Putamen (tissue), 1 donor: Measurements from ENCODE around the gene CFAP251.

Source experiments
- DNase-seq: peaks from one replicate; pipeline ENCODE4 v3.0.0-alpha.2; 2016; ENCODE audit warnings: low spot score

Gene CFAP251

DNA sequence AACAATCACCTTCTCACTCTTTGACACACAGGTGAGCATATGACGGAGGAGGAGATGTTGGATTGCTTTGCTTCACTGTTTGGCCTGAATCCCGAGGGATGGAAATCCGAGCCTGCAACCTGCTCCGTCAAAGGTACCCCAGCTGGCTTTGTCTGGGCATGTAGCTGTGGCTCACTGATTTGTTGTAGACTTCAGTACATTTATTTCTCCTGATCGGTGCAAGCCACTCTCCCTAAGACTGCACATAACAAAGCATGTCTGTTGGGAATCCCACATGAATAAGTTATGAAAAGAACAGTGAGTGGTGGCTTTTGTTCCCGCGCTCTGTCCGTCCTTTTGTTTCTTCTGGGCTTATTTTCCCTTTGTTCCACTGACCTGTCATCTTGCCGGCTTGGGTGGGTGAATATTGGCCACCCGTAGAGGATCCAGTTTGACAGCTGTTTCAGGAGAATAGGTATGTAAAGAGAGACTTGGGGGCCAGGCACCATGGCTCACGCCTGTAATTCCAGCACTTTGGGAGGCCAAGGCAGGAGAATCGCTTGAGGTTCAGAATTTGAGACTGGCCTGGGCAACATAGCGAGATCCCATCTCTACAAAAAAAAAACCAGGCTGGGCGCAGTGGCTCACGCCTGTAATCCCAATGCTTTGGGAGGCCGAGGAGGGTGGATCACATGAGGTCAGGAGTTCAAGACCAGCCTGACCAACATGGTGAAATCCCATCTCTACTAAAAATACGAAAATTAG, 83.2 kb downstream of the CFAP251 start:
- DNase-seq = peak; percentile 77

DNA sequence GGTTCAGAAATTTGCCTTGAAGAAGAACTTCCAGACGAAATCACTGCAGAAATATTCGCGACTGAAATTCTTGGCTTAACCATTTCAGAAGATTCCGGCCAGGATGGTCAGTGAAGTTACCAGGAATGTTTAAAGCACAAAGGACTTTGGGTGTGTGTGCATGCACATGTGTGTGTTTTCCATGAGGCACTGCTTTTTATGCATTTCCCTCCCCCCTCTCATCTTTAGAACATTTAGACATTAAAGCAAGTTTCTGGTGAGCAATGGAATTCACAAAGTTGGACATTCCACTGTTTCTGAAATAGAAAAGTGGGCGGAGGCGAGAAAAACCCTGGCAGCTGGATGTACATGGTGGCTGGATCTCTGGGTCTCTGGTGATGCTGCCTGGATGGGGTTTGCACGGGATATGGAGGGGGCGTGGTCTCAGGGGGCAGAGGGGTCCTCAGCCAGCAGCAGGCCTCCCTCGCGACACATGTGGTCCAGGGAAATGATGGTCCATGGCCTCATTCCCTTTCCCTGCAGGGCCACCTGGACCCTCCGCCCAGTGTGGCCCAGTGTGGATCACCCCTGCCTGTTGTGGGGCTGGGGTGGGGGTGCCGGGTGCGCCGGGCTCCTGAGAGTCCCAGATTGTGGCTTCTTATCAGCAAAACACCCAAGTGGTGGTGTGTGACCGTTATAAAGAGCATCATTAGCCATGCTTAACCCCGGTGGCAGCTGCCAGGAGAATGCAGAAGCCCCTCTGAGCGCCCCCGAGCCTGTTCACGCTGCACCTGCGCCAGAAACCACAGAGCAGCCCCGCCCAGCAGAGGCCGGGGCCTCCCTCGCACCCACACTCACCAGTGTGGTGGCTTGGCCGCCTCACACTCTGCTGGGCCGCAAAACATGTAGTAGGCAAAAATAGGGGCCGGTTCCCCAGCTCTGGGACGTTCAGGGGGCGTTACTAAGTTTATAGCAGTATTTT, 85.5 kb downstream of the CFAP251 start:
- no peak for DNase-seq

DNA sequence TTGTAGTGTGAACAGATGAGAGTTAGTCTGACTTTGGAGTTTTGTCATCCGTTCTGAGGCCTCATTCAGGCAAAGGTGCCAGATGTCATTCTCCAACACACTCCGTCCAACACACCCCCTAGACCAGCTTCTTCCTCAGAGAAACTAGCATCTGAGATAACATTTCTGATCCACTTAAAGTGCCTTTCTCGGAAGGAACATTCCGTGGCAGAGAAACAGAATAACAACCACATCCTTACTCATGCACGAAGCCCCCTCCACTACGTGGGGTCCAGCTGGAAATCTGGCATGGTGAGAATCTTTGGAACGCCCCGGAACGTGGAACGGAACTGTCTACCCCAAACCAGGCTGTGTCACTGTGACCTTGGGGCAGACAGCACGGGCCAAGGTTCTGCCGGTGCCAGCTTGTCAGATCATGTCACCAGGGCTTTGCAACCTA, 86.3 kb downstream of the CFAP251 start:
- DNase-seq = no peak

DNA sequence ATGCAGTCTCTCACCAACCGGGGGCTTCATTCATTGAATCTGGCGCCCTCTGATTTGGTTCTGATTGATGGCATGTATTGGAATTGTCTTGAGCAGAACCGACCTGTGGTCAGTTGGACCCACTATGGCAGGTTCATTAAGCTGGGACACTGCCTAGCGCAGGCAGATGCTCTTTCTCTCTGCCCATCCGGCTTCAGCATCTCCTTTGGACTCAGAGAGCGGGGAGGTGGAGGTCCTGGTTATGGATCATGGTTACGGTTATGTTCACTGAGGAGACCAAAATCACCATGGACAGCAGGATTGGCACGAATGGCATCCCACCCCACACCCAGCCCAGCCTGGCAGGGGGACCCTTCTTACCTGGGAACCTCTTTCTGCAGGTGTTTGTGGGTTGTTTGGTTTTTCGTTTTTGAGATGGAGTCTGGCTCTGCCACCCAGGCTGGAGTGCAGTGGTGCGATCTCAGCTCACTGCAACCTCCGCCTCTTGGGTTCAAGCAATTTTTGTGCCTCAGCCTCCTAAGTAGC, 86.9 kb downstream of the CFAP251 start:
- DNase-seq = no peak

DNA sequence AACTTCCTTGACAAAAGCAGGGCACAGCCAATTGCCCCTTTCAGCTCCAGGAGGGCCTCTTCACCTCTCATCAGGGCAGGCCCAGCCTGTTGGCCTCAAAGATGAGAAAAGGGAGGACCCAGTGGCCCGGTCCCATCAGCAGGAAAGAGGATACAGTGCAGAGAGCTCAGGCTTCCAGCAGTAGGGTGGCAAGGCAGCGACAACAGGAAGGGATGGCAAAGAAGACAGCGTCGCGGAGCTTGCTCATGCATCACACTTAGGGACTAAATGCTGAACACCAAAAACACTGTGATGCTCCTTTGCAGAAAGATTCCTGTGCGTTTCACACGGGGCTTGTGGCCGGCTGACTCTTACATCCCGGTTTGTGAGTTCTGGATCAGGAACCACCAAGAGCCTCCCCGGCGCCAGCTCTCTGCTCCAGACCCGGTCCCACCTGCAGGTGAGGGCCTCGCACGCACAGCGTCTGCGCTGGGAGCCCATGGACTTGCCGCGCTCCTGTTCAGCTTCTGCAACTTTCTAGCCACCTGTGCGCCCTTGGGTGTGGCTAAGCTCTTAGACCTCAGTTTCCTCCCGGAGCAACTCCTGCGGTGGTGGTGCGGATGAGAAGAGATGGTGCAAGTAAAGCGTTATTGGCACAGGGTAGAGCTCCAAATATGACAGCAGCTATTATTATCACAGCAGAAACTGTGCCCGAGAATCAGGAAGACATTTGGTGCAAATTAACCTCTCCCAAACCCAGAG, 88.0 kb downstream of the CFAP251 start:
- no peak for DNase-seq

DNA sequence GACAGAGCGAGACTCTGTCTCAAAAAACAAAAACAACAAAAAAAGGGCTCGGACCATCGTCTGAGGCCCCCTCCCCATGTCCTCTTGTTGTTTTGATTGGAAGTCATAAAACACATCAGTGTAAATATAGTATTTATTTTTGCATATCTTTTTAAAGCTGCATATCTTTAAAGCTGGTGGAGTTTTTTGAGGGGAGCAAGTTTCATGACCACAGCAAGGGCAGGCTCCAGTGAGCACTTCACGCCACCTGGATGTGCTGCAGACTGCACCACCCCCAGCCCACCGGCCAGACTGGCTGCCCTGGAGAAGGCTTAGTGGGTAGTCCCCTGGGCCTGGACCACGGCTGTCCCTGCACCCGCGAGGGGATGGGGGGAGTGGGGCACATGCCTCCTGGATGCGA, 91.3 kb downstream of the CFAP251 start:
- DNase-seq = no peak

DNA sequence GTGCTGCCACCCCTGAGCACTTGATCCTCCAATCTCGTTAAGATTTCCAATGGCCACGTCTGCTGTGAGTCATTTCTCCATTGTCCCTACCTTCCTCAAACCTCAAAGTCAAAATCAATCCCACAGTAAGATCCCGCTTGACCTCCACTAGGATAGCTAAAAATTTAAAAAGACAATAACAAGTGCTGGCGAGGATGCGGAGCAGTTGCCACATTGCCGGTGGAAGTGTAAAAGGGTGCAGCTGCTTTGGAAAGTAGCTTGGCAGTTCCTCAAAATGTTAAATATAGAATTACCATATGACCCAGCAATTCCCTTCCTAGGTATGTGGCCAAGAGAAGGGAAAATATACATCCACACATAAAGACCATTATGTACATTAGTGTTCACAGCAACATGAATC, 93.8 kb downstream of the CFAP251 start:
- no peak for DNase-seq

DNA sequence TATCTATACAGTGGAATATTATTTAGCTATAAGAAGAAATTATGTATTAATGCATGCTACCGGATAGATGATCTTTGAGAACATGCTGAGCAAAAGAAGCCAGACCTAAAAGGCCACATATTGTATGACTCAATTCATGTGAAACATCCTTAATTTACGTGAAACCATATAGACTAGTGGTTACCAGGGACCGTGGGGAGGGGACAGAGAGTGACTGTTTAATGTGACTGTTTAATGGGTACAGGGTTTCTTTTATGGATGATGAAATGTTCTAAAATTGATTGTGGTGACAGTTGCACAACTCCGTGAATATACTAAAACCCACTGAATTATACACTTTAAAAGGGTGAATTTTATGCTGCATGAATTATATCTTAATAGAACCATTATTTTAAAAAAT, 94.7 kb downstream of the CFAP251 start:
- no peak for DNase-seq

DNA sequence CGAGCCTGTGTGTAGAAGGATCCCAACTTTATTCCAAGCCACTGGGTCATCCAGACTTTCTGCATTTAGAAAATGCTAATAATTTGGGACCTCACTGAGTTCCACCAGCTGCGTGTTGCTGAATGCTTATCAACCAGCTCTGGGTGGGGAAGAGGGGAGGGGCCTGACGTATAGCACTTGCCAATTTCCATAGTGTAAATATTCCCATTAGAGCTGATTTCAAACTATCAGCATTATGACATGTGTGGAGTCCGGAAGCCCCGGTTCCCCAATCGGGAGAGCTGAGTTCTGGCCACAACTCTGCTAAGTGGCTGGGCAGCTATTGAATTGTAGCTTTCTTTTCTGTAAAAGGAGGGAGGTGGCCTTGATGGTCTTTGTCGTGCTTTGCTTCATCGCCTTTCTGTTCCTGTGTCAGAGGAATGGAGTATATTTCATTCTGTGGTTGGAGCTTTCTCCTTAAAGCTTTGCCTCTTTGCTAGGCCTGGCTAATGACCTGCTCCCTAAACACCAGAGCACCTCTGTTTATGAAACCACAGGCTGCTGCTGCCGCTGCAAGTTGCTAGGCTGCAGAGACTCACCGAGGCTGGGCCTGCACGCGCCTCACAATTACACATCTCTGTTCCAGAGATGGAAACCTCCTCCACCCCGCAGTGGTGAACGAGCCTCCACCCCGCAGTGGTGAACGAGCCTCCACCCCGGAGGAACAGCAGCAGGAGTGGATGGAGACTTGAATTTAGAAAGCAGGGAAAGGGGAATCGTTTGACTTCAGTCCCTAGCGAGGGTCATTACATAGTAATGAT, 95.6 kb downstream of the CFAP251 start:
- DNase-seq = no peak

DNA sequence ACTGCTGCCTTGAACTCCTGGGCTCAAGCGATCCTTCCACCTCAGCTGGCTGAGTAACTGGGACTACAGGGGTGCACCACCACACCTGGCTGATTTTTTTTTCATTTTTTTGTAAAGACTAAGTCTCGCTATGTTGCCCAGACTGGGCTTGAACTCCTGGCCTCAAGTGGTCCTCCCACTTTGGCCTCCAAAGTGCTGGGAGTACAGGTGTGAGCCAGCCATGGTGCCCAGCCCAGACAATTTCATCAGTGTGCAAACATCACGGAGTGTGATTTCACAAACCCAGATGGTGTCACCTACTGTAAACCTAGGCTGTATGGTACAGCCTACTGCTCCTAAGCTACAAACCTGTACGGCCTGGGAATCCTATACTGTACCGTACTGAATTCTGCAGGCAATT, 96.4 kb downstream of the CFAP251 start:
- DNase-seq = no peak

DNA sequence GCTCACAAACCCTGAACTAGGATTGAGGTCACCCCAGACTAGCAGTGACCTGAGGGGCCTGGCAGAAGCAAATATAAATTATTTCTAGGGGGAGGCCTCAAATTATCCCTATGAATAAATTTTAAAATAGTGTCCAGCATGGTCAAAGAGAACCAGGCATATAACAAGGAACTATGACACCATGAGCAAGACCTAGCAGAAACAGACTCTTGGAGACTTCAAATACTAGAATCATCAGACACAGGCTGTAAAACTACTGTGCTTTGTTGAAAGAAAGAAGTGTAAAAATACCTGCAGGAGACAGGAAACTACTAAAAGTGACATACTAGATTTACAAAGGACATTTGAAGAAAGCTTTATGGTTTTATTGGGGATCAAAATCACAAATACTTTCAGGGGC, 100.1 kb downstream of the CFAP251 start:
- DNase-seq = no peak

DNA sequence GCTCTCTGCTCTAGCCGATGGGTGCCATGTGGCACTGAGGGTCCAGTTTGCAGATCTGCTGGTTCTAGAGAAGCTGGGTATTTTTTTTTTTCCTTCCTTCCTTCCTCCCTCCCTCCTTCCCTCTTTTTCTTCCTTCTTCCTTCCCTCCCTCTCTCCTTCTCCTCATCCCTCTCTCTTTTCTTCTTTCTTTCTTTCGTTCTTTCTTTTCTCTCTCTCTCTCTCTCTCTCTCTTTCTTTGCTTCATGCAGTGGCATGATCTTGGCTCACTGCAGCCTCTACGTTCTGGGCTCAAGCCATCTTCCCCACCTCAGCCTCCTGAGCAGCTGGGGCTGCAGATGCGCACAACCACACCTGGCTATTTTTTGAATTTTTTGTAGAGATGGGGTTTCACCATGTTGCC, 100.5 kb downstream of the CFAP251 start:
- DNase-seq = no peak

DNA sequence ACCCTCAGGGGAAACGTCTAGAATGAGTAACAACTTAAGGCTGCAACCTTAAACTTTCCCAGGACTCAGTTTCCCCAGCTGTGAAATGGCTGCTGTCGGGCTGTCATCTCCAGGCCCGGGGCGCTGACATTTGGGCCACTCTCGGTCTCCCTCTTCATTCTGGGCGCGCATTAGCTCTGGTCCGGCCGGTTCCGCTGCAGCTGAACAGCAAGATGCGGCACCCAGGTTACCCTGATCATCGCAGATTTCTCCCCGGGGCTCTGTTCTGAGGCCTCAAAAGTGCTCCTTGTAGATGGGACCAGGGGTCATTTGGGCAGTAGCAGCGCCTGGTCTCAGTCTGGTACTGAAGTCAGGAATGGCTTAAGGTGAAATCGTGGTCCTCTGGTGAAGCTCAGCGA, 102.4 kb downstream of the CFAP251 start:
- no peak for DNase-seq

DNA sequence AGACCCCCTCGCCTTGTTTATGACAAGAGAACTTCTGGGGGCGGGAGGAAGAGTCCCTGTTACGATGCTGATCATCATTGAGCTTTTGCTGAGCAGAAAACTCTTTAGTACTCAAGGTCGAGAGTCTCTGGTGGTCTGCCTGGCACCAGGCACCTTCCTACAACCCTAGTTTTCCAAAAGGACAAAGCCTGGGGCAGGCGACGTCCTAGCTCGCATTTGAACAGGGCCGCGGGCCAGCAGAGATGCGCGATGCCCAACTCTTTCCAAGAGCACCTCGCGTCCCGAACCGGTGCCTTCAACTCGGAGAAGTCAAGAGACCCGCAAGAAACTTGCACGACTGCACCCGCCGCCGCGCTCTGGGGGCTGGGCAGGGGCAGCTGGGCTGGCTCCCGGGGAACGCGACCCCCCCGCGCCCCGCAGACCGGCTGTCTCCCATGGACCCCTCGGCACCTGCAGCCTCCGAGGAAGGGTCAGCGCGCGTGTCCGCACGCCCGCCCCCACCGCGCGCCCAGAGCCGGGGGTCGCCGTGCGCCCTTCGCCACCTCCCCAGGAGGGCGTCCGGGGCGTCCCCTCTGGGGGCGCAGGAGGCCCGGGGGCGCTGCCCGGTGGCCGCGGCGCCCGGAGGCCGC, 102.9 kb downstream of the CFAP251 start:
- no peak for DNase-seq

DNA sequence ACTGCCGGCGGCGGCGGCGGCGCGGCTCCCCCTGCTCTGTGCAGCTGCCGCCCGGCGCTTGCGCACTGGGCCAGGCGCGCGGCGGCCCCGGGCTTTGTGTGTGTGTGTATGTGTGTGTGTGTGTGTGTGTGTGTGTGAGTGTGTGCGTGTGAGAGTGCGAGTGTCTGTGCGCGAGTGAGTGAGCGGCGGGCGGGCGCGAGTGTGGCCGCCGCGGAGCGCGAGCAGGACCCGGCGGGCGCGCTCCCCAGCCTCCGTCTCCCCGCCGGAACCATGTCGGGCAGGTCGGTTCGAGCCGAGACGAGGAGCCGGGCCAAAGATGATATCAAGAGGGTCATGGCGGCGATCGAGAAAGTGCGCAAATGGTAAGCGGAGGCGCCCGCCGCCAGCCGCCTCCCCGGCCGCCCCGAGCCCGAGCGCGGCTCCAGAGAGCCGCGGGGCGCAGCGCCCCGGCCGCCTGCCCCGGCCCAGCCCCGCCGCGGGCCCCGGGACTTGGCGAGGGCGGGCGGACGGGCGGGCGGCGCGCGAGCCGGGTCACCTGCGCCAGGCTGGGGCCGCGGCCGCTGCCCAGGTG, 103.5 kb downstream of the CFAP251 start, which contains the start of gene BCL7A:
Gene BCL7A (plus strand): TSS at position 63 of the 571 bp plus-strand sequence. CDS start 208 bp downstream, at position 271.
- peak; percentile 79 for DNase-seq

DNA sequence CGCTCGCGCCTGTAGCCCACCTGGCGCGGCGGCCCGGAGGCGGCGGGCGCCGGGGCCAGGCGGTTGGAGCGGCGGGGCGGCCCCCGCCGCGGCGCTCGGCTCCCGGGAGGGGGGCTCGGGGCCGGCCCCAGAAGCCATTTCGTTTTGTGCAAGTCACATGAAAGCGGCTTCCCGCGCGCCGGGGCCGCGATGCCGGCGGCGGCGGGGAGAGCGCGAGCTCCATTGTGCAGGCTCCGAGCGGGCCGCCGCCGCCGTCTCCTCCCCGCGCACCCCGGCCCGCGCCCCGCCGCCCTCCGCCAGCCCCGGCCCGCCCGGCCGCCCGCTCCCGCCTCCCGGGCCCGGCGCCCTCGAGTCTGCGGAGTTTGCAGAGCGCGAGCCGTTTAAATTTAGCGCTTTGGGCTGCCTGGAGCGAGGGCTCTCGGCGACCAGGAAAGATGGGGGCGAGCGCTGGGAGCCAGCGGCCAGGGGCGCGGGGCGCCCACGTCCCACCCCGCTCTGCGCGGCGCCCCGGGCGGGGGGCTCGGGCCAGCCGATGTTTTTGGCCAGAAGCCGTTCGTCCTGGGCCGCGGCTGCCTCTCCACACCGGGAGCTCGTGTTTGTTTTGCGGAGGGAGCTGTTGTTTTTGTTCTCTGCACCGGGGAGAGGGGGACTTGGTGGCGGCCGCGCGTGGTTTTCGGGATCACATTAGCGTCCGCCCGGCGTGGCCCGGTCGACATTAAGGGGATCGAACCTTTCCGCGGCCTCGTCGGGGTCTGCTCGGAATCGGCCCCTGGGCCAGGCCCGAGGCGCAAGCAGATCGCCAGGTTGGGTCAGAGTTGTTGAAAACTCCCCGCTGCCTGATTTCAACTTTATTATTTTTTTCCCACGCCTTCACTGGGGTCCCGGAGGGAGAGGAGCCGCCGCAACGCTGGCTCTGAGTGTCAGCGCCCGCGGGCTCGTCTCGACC, 104.3 kb downstream of the CFAP251 start:
- peak; percentile 59 for DNase-seq

DNA sequence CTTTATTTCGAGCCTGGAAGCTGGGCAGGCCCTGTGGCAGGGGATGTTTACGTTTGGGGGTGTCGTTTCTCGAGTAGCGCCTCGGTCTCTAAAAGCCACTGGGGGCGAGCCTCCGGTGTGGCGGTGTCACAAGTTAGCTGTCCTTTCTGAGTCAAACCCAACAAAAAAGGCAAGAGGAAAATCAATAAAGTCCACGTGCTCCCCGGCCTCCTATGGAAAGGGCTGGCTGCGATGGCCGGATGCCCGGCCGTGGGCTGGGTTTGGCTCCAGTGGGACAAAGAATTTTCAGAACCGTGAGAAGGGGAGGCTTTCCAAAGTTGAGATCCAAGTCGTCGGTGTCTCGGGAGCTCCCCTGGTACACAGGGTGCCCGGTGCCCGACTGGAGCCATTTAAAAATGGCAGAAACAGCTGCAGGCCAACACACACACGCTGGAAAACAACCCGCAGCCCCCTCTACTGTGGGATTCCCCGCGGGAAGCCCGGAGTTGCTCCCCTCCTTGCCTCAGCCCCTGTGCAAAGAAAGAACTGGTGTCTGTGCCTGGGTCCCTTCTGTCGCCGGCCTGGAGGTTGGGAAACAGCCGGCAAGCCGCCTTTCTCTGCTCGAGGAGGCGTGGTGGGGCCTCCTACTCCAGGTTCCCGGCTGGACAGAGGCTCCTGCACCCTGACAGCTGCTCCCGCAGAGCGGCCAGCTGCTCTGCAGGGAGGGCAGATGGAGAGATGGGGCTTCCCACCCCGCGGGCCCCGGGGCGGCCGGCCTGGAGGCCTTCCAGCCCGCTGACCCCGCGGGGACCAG, 105.1 kb downstream of the CFAP251 start:
- peak; percentile 63 for DNase-seq

DNA sequence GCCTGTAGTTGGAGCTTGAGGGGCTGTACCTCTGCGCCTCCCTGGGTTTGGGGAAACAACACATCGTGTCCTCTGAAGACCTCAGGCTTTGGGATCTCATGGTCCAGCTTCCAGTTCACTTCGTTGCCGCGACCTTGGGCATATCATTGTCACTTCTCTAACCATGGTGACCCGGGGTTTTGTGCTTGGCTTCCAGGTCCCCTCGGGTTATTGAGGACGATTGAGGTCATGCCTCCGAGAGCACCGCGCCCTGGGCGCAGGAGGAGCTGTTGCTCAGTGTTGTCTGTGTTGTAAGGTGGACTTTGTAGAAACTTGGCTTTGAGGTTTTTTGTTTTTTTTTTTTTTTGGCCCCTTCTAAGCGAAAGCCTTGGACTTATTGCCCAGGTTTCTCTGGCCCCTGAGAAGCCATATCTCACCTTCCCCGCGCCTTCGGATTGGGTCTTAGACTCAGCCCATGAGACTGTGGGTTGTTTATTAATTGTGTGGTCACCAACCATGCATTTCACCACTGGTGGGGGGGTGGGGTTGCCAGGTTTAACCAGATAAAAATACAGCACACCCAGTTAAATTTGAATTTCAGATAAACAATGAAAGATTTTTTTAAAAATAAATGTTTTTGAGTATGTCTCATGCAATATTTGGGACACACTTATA, 105.9 kb downstream of the CFAP251 start:
- DNase-seq = no peak
